HepG2 (cell line): Measurements from ENCODE around the gene ACTR3. TPM values are rescaled to one million over a fixed set of nuclear protein-coding genes. Genes with fewer than 3 reads are reported as not detected.

Experiments used
- ATAC-seq: fragments of 200-7000 bp; cut with Tn5 transposase; 3 replicates; pipeline ENCODE4 v1.9.1; 2020; ENCODE audit warnings: mild to moderate bottlenecking, moderate library complexity
- BruUV-seq: library from RNA; stranded (reverse); fragments of 400-500 nt; replicated peaks from 2 replicates; lab custom pipeline; 2021; lab: Mats Ljungman, UMichigan
- CTCF ChIA-PET: fragments of 300-600 bp; formaldehyde crosslinking; extraction: SDS; loops from one replicate; lab custom pipeline; 2021; ENCODE audit warnings: low total read pairs, inconsistent platforms, low intra/inter-chr PET ratio; lab: Yijun Ruan, JAX
- POLR2A ChIA-PET: fragments of 350-600 bp; sonication (Branson Sonifier 250); formaldehyde crosslinking; loops from one replicate; lab custom pipeline; 2020; ENCODE audit warnings: antibody characterized with exemption, inconsistent platforms; lab: Yijun Ruan, JAX
- DNase-seq: peaks from one replicate; pipeline ENCODE4 v3.0.0-alpha.2; 2015; ENCODE audit warnings: low spot score
- FAIRE-seq: peaks from 3 replicates; lab custom pipeline; 2011; peaks lifted over from hg19 to GRCh38; lab: Jason Lieb, UNC
- H2AFZ ChIP-seq: one replicate; pipeline ENCODE4 v1.6.1; 2011; ENCODE audit warnings: low read length, inconsistent platforms
- H3K27ac ChIP-seq: fragments of 300-600 bp; 3 replicates; pipeline ENCODE4 v1.8.0; 2011; ENCODE audit warnings: mixed run types, mild to moderate bottlenecking, mixed read lengths, low read length, inconsistent platforms; ENCODE audit not compliant: insufficient read depth; ENCODE audit errors: extremely low read length
- H3K27me3 ChIP-seq, 2 experiments: fragments of 200-600 bp in 1 of 2; 2 replicates in 1 of 2; 3 replicates in 1 of 2; pipeline versions ENCODE4 v1.6.0 to v1.8.0; 2011; ENCODE audit warnings: low read length in 2 of 2, mild to moderate bottlenecking in 2 of 2, moderate library complexity in 2 of 2, inconsistent platforms in 1 of 2; ENCODE audit not compliant: insufficient read depth in 2 of 2, control insufficient read depth in 1 of 2
- H3K36me3 ChIP-seq, 2 experiments: fragments of 200-600 bp in 1 of 2; replicated peaks in 1 of 2; 2 replicates in 1 of 2; 3 replicates in 1 of 2; pipeline versions ENCODE4 v1.5.1 to v1.8.0; 2011; ENCODE audit warnings: low read length in 2 of 2, inconsistent platforms in 1 of 2; ENCODE audit not compliant: insufficient read depth in 2 of 2, control insufficient read depth in 1 of 2
- H3K4me1 ChIP-seq: 2 replicates; pipeline ENCODE4 v1.5.1; 2012; ENCODE audit warnings: low read length, inconsistent platforms; ENCODE audit not compliant: insufficient read depth
- H3K4me2 ChIP-seq: 2 replicates; pipeline ENCODE4 v1.6.0; 2011; ENCODE audit warnings: low read depth, low read length, inconsistent platforms
- H3K4me3 ChIP-seq, 3 experiments: fragments of 200-600 bp in 1 of 3; sonication (generic), shearing (Covaris generic) in 1 of 3; replicated peaks in 1 of 3; 2 replicates each; pipeline ENCODE4 v1.5.1; 2011 to 2016; ENCODE audit warnings: low read length in 3 of 3, inconsistent platforms in 2 of 3, low read depth in 2 of 3, mild to moderate bottlenecking in 2 of 3, control low read depth in 1 of 3, mixed read lengths in 1 of 3; ENCODE audit not compliant: insufficient read depth in 1 of 3
- H3K79me2 ChIP-seq: one replicate; pipeline ENCODE4 v1.6.1; 2011; ENCODE audit warnings: low read length, inconsistent platforms; ENCODE audit not compliant: insufficient read depth
- H3K9ac ChIP-seq: 2 replicates; pipeline ENCODE4 v1.6.0; 2011; ENCODE audit warnings: mild to moderate bottlenecking, low read depth, low read length, inconsistent platforms; ENCODE audit not compliant: insufficient read depth
- H3K9me3 ChIP-seq: 2 replicates; pipeline ENCODE4 v1.5.1; 2012; ENCODE audit warnings: mild to moderate bottlenecking, low read length
- H4K20me1 ChIP-seq: 2 replicates; pipeline ENCODE4 v1.6.0; 2011; ENCODE audit warnings: inconsistent platforms, mild to moderate bottlenecking, low read length, moderate library complexity; ENCODE audit not compliant: insufficient read depth
- ADNP ChIP-seq: sonication (generic); formaldehyde crosslinking; IDR thresholded peaks from 2 replicates; pipeline ENCODE4 v1.4.0; 2020; ENCODE audit warnings: missing genetic modification reagents
- ELF3 ChIP-seq: IDR thresholded peaks from 2 replicates; pipeline ENCODE4 v1.6.1; 2016; ENCODE audit warnings: missing genetic modification reagents, missing compliant biosample characterization
- POLR2AphosphoS2 ChIP-seq: IDR thresholded peaks from 2 replicates; pipeline ENCODE4 v1.6.1; 2011; ENCODE audit warnings: low read depth, low read length, improper control_type of control experiment
- ZNF263 ChIP-seq: sonication (generic); formaldehyde crosslinking; IDR thresholded peaks from 2 replicates; pipeline ENCODE4 v1.4.0; 2020; ENCODE audit warnings: missing genetic modification reagents
- ZNF562 ChIP-seq: sonication (generic); formaldehyde crosslinking; IDR thresholded peaks from 2 replicates; pipeline ENCODE4 v1.8.0; 2022; ENCODE audit warnings: missing genetic modification reagents, borderline replicate concordance
- WGBS: methylation state at CpG from one replicate; pipeline ENCODE4 v1.1.6; 2017; ENCODE audit warnings: low lambda C conversion rate; 5-methylcytosine and 5-hydroxymethylcytosine counted together
- in situ Hi-C: cut with HindIII; loops from 2 replicates; pipeline ENCODE4 v1.10.0; 2017; ENCODE audit warnings: low pct_unique_long_range_greater_than_20kb; ENCODE audit not compliant: extremely low pct_ligation_motif_present
- intact Hi-C: fragments of 100-400 bp; cut with micrococcal nuclease; formaldehyde crosslinking; loops from one replicate; pipeline ENCODE4 v1.10.0; 2022; ENCODE audit not compliant: unreplicated experiment
- polyA plus RNA-seq, 8 experiments: library from polyadenylated mRNA; depleted of rRNA in 3 of 8; stranded (reverse) in 7 of 8; unstranded in 1 of 8; fragments of >200 nt; fragmentation: Illumina TruSeq in 4 of 8; extraction: Trizol in 4 of 8; gene quantifications; 2 replicates each; pipeline versions ENCODE4 v1.2.1 to v1.2.3, GENCODE V29; 2011 to 2016; ENCODE audit warnings: low read depth in 4 of 8, missing spikeins in 1 of 8, mixed read lengths in 1 of 8; ENCODE audit not compliant: insufficient read depth in 1 of 8
- total RNA-seq, 5 experiments: library from RNA; depleted of rRNA; stranded (reverse); fragments of >200 nt; fragmentation: Illumina TruSeq; extraction: Trizol; gene quantifications; 2 replicates each; pipeline ENCODE4 v1.2.3, GENCODE V29; 2016; ENCODE audit warnings: low read depth in 1 of 5
- TF ChIP-seq, protein P1 (sequence below): sonication (generic); formaldehyde crosslinking; IDR thresholded peaks from 2 replicates; pipeline ENCODE4 v1.4.0; 2020; ENCODE audit warnings: missing genetic modification reagents, mild to moderate bottlenecking, borderline replicate concordance

The ACTR3 gene
- total and polyA plus RNA-seq, 2 of the 13 experiments (the other 11 are each of a cell fraction or from before 2014, with no cell fraction given) = 123 to 225 TPM

DNA sequence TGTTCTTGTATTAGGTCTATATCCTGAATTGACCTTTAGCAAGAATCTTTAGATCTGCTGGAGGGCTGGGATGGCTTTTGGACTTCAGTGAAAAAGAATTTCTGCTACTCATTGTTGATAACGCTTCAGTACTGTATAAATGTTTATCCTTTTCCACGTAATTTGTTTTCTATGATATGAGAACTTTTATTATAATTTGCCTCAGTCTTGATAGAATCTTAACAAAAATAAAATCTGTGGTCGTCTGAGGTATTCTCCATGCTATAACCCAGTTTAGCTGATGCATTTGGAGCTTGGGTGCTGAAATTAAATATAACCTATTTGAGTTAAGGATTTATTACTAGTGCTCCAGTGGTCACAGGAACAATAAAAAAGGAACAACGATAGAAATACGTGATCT is 71.1 kb downstream of the ACTR3 start:
- WGBS = 95% methylated on average over 5 of the region's 5 CpGs
- Histone ChIP-seq H3K4me1 (peaks cover 14% of the 10 kb centered on the region), H3K9me3 (no peaks in the 10 kb centered on the region), H3K27me3 (no peaks in the 10 kb centered on the region)
- no peak for TF ChIP-seq ZNF562 (CRISPR knock-in tag)
- TF ChIP-seq ADNP (CRISPR knock-in tag) = no peak
- TF ChIP-seq, protein P1, sequence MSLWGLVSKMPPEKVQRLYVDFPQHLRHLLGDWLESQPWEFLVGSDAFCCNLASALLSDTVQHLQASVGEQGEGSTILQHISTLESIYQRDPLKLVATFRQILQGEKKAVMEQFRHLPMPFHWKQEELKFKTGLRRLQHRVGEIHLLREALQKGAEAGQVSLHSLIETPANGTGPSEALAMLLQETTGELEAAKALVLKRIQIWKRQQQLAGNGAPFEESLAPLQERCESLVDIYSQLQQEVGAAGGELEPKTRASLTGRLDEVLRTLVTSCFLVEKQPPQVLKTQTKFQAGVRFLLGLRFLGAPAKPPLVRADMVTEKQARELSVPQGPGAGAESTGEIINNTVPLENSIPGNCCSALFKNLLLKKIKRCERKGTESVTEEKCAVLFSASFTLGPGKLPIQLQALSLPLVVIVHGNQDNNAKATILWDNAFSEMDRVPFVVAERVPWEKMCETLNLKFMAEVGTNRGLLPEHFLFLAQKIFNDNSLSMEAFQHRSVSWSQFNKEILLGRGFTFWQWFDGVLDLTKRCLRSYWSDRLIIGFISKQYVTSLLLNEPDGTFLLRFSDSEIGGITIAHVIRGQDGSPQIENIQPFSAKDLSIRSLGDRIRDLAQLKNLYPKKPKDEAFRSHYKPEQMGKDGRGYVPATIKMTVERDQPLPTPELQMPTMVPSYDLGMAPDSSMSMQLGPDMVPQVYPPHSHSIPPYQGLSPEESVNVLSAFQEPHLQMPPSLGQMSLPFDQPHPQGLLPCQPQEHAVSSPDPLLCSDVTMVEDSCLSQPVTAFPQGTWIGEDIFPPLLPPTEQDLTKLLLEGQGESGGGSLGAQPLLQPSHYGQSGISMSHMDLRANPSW = no peak
- TF ChIP-seq, all 625 proteins: peak for 0
- intact Hi-C loops = no loop called here
- Histone ChIP-seq H3K9ac (no peak overlapping the region), H4K20me1 (no peaks in the 10 kb centered on the region), H3K4me2 (no peak overlapping the region), H3K36me3 (peaks cover 3 to 26% of the 10 kb centered on the region in 2 experiments; a peak in 4 of 5 replicates), H2AFZ (no peak overlapping the region), H3K4me3 (no peak overlapping the region), H3K27ac (no peak overlapping the region), H3K79me2 (no peaks in the 10 kb centered on the region)
- in situ Hi-C loops = no loop called here
- no TSS peak for BruUV-seq
- ChIA-PET CTCF (no interaction called here), POLR2A (interaction anchor here (2.3 kb wide), 1 partner anchor 17 kb away, joined by 9 read pairs; no protein-coding TSS in a partner anchor)
- ATAC-seq = no peak
- FAIRE-seq = no peak
- DNase-seq = no peak

DNA sequence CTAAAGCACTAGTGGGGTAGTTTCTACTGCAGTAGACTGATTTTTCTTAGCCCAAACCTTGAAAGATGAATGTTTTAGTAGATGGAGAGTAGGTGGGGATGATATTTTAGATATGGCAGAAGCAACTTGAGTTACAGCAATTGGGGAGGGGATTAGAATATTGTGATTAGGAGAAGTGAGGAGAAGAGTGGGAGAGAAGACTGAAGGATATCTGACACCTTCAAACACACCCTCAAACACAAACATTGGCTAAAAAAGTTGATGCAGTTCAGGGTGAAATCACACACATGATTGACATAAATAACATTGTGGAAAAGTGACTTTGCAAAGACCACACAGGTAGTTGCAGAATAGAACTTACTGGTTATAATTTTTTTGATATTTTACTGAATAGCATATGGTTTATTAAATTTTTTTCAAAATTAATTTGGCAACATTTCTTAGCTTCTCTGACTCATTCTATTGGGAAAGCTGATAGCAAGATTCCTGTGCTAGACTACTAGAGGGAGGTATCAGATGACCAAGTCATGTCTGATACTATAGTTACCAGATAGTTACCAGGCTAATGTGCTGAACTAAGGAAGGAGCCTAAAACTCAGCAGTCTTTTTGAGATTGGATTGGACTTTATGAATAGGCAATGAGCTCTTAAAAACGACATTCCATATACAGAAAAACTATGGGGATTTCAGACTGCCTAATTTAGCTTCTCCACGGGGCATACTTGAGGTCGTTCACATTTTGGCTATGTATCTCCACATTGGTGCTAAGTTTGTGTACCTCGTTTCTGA is 73.0 kb downstream of the ACTR3 start:
- Histone ChIP-seq H3K4me1 (peaks cover 33% of the 10 kb centered on the region), H3K79me2 (no peaks in the 10 kb centered on the region), H3K9me3 (no peaks in the 10 kb centered on the region), H2AFZ (no peak overlapping the region), H4K20me1 (no peaks in the 10 kb centered on the region), H3K4me2 (no peak overlapping the region), H3K9ac (no peak overlapping the region), H3K4me3 (no peak overlapping the region), H3K27ac (no peak overlapping the region), H3K27me3 (no peaks in the 10 kb centered on the region), H3K36me3 (peaks cover 3 to 11% of the 10 kb centered on the region in 2 experiments; a peak in 3 of 5 replicates)
- ChIA-PET CTCF (no interaction called here), POLR2A (no interaction called here)
- WGBS = 86% methylated on average over 4 of the region's 4 CpGs
- BruUV-seq = no TSS peak
- no peak for FAIRE-seq
- ATAC-seq = no peak
- in situ Hi-C loops = no loop called here
- DNase-seq = no peak
- intact Hi-C loops = no loop called here
- peak; percentile 81 for TF ChIP-seq POLR2AphosphoS2
- no peak for TF ChIP-seq ZNF263 (CRISPR knock-in tag)
- TF ChIP-seq ELF3 = no peak
- TF ChIP-seq, all 625 proteins: peak for 1
